AML-193 (cell line): ENCODE data around the gene SPP1.
A peak's percentile ranks its signal among the peaks of the same experiment; 100 is the strongest.

Experiments
- DNase-seq, 2 experiments: peaks; one replicate each; lab custom pipeline; 2025; lab: John Stamatoyannopoulos, UW

The SPP1 gene

DNA sequence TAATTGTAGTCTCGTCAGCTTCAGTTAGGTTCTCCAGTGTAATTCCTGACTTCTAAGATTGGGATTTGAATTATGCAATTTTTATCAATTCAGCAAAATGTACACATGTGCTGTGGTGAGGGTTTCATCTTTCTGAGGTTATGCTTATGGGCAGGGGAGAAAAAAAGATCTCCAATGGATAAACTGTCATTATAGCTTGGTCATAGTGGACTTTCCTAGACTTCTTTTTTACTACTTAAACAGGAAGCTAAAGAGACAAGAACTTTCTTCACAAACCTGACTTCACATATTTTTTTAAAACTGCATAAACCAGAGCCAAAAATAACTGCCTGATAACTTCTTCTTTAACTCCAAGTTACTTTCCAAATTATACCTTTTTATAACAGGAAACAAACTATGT is 21.7 kb upstream of the SPP1 start:
- DNase-seq: no peak

DNA sequence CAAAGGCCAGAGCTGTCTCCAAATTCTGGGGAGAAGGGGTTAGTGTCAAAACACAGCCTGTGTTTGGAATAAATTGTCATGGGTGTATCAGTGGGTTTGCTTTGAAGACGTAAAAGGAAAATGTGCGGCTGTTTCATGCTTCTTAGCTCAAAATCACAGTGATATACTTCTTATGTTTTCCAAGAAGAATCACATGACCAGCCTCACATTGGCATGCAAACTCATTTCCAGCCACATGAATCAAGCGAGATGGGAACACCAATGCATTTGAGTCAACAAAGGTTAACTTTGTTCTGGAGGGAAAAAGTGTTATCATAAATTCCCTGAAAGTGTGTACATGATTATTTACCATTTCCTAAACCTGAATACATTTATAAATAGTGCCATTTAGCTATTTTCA is 19.0 kb upstream of the SPP1 start:
- DNase-seq: no peak

DNA sequence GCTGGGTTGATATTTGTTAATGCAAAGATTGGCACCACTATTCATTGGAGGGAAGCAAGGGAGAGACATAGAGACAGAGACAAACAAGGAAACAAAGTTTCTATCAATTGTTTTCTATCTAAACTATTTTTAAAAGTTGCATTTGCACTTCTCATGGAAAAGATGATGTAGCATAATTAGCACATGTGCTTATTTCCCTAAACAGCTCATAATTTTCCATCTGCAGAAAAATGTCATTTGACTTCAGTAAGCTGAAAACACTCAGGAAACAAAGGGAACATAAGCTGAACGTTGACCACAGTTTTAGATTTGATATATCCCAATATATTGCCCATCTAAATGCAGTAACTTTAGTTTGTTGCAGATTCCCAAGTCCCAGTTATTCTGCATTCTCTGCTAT is 18.5 kb upstream of the SPP1 start:
- no peak for DNase-seq

DNA sequence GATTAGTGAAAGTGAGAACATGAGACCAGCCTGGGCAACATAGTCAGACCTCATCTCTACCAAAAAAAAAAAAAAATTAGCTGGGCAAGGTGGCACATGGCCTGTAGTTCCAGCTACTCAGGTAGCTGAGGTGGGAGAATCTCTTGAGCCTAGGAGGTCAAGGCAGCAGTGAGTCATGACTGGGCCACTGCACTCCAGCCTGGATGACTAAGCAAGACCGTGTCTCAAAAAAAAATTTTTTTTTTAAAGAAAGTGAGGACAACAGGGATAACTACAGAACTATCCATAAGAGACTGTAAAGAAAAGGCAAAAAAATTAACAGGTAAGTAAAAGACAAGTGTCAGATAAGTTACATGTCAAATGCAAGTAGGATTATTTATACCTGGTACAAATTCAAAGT is 13.5 kb upstream of the SPP1 start:
- DNase-seq: no peak

DNA sequence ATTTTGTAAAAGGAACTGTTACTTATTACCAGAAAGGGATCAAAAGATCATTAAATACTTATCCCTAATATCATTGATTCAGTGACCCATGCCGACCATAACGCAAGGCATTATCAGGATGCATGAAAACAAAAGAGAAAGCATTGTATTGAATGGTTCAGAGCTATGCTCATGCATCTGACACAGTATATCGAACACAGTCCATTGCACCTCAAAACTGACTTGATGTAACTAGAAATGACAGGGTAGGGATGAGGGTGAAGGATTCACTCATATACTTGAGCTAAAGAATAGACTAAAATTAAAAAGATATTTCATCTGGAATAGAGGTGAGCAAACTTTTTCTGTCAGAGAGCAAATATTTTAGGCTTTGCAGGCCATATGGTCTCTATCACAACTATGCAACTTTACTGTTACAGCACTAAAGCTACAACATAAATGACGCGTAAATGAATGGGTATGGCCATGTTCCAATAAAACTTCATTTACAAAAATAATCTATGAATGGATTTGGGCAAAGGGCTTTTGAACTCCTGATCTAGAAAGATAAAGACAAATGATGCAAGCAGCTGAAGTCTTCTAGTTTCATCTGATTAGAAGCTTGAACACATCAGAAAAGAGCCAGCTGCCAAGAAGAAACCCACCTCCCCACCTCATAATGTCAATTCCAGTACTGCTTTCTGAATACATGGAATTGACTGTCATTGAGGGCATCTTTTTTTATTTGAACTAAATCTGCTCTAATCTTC is 12.9 kb upstream of the SPP1 start:
- no peak for DNase-seq

DNA sequence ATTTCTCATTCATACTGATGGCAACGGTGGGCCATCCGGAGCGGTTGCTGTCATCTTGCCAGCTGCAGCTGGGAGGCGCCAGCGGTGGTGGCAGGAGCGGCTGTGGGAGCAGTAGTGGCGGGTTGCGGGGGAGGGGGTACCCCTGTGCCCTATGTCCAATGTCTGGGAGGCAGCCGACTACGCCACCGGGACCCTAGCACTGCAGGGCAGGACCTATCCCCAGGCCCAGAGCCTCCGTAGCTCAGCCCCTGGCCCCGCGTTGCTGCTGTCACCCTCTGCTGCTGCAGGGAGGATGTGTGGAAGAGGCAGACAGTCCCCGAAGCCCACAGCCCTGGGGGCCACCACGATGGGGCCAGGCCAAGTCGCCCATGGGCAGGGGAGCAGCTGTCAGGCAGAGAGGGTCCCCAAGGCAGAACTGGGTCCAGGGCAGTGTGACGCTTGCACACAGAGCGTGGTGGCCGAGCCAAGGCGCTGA is 10.0 kb upstream of the SPP1 start:
- no peak for DNase-seq

DNA sequence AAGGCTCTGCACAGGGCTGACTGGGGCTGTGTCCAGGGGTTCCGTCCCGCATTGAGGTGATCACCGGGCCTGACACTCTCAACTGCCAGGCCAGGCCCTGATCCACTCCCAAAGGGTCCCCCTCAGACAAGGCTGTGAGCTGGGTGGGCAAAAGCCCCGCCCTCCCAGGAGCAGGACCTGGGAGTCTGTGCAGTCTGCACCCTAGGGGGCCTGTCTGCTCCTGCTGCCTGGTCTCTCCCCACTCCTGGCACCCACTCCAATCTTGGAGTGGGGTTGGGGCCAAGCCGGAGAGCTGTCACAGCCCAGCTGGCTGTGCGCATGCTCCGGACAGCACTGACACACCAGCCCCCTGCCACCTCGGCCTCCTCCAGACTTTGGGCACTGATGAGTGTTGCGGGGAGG is 9.4 kb upstream of the SPP1 start:
- DNase-seq: no peak

DNA sequence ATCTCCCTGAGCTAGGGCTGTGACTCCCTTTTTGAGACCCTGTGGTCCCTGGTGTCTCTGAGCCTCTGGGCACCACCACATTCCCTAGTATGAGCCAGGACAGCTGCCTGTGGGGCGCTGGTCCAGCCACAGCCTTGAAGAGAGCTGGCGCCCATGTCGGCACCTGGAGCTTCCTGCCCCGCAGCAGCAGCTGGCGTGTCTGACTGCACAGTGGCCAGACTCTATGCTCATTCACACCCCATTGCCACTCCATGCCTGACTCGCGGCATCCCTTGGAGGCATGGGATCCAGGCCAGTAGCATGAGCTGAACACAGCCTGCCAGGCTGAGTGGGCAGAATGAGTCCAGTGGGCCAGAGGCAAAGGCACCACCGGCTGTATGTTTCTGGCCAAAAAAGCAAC is 8.3 kb upstream of the SPP1 start:
- DNase-seq: no peak

DNA sequence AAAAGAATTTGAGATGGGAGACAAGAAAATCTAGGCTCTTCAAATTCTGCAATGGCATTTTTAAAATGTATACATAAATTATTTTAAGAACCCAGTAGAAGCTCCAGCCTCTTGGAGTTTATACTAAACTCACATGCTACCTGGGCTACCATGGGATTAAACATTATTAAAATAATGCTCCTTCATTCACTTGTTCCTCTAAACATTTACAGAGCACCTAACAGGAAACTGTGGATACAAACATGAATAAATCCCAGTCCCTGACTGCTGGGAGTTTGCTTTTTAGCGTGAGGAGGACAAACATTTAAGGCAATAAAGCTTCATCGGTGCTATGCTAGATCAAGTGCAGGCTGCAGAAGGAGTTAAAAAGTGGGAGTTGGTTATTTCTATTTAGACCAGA is 5.4 kb upstream of the SPP1 start:
- DNase-seq: no peak

DNA sequence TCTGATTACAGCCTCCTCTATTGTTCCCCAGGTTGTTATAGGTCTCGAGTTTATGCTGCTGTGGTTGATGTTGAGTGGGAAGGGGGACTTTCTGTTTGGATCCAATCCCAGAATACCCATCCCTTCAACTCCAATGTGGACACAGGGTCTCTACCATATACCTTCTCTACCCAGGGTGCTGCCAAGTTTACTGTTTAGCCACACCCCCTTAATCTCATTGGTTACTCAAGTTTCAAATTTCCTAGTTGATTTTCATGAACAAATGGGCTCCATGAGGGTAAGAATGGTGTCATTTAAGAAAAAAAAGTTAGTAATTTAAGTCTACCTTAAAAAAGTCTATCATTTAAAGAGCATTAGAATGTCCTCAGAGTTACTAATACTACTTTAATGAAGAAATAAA is 3.6 kb upstream of the SPP1 start:
- DNase-seq: no peak

DNA sequence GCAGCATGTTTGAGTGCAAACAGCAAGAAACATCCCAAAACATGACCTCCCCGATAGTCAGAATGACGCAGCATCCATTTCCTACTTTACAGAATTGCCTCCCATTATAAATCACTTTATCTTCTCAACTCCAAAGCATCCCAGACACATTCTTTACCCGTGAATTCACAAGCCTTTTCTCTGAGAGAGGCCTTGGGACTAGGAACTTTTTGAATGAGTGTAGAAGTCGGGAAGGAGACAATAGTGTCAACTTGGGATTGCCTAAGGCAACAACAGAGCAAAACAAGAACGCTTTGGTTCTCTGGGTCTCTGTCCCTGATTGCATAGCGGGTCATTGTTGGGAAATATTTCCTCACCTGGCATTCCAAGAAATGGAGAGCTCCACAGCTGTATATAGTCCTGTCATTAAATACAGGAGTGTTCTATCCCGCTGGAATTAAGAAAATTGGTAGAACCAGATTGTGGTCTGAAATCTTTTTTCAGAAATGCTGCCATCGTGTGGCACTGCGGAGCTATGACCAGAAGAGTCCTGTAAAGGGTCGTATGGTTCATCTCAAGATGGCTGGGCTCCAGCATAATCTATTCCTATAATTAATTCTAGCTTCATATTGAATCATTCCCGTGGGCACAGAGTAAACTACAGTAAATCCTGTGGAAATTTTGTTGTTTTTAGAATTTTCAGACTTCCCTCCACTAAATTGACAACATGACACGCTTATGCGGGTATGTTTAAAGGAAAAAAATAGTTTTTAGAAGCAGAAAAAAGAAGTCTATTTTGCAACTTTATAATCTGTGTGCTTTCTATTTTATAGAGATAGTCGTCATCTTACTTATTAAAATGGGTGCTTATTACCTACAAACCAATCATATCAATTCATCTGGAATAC is 2.0 kb upstream of the SPP1 start:
- DNase-seq: peak; percentile 44 to 64

DNA sequence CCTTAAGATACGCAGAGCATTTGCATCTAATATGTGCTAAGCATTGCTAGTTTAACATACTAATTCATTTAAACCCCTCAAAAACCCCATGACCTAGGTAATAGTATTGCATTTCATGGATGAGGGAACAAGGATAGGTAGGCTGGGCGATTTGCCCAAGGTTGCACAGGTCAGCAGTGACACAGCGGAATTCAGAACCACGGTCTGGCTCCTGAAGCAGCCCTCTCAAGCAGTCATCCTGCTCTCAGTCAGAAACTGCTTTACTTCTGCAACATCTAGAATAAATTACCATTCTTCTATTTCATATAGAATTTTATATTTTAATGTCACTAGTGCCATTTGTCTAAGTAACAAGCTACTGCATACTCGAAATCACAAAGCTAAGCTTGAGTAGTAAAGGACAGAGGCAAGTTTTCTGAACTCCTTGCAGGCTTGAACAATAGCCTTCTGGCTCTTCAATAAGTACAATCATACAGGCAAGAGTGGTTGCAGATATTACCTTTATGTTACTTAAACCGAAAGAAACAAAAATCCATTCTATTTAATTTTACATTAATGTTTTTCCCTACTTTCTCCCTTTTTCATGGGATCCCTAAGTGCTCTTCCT is 555 bp upstream of the SPP1 start:
- no peak for DNase-seq

DNA sequence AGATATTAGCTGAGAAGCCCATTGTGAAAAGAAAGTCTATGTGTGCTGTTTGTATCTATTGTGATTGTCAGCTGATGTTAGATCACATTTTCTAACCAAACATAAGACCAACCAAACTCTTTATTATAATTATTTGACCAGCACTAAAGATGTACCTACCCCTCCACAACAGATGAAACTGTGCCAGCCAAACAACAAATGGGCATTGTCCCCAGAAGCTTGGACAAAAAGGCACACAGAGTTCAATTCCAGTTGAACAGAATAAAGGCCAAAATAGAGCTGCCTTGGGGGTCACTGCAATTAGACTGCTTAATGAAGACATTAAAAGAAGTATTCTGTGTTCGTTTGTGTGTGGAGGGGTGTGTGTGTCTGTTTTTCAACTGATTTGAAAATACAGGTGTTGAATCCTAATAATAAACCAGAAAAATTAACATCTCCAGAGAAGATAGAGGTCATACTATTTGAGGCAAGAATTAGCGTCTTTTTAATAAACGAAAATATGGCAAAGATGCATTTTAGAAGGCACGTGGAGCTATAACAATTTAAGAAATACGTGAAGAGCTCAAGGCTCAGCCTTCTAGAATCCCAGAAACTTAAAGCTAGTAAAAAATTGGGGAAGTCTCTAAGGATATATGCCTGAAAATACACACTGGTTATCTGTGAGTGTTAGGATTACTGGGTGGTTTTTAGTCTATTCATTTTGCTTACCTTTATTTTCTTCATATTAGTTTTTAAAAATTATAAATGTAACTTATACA is 2.2 kb downstream of the SPP1 start:
- no peak for DNase-seq

DNA sequence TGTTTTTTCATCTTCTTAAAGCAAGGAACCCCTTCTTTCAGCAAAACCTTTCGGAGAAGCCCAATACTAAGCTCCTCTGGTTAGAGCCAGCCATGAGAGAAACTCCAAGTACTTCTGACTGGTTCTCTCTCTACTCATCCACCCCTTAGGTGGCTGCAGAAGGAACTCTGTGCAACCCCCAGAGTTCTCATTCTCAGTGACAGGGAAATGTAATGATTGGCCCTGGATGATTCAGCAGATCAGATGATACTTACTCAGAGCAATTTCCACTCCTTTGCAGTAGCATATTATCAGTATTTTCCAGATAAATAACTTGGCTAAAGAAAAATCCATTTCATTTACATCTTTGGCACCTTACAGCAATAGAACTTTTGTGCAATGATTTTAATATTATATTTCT is 3.2 kb downstream of the SPP1 start:
- no peak for DNase-seq

DNA sequence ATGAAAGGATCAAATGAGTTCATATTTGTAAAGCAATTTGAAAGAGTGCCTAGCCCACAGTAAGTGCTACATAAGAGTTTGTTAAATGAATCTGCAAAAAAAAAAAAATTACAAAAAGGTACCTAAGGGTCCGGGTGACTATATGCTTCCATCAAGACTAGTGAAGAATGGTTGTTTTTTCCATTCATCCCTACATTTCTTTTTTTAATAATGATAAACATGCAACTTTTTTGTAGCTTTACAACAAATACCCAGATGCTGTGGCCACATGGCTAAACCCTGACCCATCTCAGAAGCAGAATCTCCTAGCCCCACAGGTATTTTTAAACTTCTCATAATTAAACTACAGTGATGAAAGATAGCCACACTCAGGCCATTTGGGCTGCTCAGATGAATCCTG is 4.3 kb downstream of the SPP1 start:
- no peak for DNase-seq

DNA sequence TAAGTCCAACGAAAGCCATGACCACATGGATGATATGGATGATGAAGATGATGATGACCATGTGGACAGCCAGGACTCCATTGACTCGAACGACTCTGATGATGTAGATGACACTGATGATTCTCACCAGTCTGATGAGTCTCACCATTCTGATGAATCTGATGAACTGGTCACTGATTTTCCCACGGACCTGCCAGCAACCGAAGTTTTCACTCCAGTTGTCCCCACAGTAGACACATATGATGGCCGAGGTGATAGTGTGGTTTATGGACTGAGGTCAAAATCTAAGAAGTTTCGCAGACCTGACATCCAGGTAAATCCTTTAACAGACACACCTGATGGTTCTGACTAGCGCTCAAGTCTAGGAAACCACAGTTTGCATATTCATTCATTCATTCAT is 6.0 kb downstream of the SPP1 start:
- DNase-seq: no peak

DNA sequence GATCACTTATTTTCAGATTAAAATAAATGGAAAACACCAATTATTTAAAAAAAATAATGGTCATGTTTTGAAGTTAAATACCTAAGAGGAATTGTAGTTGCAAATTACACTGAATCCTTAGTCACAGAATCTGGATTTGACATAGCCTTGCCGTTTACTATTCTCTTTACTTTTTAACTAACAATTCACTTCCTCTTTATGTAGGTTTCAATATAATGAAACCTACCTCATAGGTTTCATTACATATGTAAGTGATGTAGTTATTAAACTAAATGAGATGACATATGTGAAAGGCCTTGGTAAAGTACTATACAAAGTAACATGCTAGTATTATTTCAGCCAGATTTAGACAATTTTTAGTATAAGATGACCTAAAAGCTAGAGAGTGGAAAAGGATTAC is 6.5 kb downstream of the SPP1 start:
- no peak for DNase-seq

DNA sequence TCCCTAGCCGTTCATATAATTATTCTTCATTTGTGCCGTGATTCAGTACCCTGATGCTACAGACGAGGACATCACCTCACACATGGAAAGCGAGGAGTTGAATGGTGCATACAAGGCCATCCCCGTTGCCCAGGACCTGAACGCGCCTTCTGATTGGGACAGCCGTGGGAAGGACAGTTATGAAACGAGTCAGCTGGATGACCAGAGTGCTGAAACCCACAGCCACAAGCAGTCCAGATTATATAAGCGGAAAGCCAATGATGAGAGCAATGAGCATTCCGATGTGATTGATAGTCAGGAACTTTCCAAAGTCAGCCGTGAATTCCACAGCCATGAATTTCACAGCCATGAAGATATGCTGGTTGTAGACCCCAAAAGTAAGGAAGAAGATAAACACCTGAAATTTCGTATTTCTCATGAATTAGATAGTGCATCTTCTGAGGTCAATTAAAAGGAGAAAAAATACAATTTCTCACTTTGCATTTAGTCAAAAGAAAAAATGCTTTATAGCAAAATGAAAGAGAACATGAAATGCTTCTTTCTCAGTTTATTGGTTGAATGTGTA is 7.0 kb downstream of the SPP1 start:
- no peak for DNase-seq

DNA sequence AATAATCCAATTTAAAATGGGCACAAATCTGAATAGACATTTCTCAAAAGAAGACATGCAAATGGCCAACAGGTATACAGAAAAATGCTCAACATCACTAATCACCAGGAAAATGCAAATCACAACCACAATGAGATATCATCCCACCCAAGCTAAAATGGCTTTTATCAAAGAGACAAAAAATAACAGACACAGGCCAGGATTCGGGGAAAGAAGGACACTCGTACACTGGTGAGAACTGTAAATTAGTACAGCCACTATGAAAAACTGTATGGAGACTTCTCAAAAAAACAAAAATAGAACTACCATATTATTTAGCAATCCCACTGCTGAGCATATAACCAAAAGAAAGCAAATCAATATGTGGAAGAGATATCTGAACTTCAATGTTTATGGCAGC is 8.5 kb downstream of the SPP1 start:
- no peak for DNase-seq

DNA sequence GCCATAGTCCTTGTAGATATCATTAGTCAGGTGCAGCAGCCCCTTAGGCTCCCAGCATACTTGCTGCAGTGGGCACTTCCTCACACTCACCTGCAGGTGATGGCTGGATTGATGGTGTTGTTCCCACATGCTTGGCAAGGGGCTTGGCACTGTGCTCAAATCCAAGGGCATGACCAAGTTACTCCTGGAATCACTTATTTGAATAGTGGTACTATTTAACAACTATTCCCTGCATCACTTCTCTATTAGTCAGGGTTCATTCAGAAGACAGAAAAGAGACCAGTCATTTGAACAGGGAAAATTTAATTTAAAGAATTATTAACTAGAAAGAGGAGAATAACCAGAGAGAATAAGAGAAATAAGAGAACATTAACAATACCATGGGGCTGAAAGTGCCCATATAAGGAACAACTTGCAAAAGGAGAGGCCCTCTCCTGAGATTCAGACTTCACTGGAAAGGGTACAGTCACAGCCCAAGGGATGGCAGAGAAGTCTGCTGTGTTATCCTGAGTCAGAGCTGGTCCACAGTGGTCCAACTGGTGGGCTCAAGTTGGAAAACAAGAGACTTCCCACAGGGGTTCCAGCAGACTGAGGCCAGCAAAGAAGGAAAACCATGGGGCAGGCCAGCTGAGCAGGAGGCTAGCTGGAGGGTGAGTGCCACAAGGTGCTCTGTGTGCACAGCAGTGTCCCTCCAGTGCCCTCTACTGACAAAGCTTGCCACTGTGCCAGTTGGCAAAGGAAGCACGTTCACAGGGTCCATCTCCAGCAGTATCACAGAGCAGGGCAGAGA is 9.8 kb downstream of the SPP1 start:
- peak; percentile 45 to 64 for DNase-seq

DNA sequence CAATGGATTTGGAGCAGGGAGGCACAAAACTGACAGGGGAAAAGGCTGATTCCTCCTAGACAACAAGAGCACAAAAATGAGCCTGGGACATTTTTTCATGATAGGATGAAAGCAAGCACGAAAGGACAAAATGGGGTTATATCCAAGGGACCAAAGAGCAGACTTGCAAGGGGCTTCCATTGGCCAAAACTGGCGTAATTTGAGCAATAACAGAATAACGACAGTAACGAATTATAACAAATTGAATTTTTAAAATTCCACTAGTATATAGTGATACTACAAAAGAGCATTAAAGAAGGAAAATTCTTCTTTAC is 10.3 kb downstream of the SPP1 start:
- DNase-seq: no peak
